Lower leg skin (tissue), 4 donors: ENCODE measurements around the gene CREBL2. TPM values are rescaled to one million over a fixed set of nuclear protein-coding genes. Genes with fewer than 3 reads are reported as not detected.

Experiments
- DNase-seq, 2 donors: peaks; one replicate each; pipeline ENCODE4 v3.0.0-alpha.2; 2019; ENCODE audit warnings: low spot score in 2 of 2
- H3K4me3 ChIP-seq: fragments of 200-600 bp; sonication (generic); 2 replicates; pipeline ENCODE4 v1.5.1; 2017; ENCODE audit warnings: mild to moderate bottlenecking, low read depth; ENCODE audit not compliant: poor library complexity, severe bottlenecking
- POLR2A ChIP-seq, 2 donors: fragments of 450-650 bp; IDR thresholded peaks; one replicate each; pipeline ENCODE4 v1.6.1; 2016 to 2017; ENCODE audit warnings: antibody characterized with exemption in 2 of 2, mild to moderate bottlenecking in 1 of 2, moderate library complexity in 1 of 2
- WGBS, 2 donors: methylation state at CpG; one replicate each; pipeline ENCODE4 v1.1.5; 2018; 5-methylcytosine and 5-hydroxymethylcytosine counted together
- intact Hi-C: fragments of 100-400 bp; cut with DNase I; formaldehyde crosslinking; loops from one replicate; pipeline ENCODE4 v1.15.0; 2023; ENCODE audit warnings: low total_unique reads
- total RNA-seq, 4 donors: library from RNA; depleted of rRNA; stranded (reverse); fragments of >200 nt; gene quantifications; one replicate each; pipeline ENCODE4 v1.1.0, GENCODE V29; 2016
- TF ChIP-seq, protein P1 (sequence below), 3 donors: fragments of 450-650 bp; IDR thresholded peaks; one replicate each; pipeline ENCODE4 v1.5.1; 2016; ENCODE audit warnings: antibody characterized with exemption in 3 of 3, mild to moderate bottlenecking in 3 of 3, moderate library complexity in 2 of 3

CREBL2 gene
- total RNA-seq, 4 donors from 2014 or later, result 36.1 to 47.0 (median 44.5) TPM

DNA sequence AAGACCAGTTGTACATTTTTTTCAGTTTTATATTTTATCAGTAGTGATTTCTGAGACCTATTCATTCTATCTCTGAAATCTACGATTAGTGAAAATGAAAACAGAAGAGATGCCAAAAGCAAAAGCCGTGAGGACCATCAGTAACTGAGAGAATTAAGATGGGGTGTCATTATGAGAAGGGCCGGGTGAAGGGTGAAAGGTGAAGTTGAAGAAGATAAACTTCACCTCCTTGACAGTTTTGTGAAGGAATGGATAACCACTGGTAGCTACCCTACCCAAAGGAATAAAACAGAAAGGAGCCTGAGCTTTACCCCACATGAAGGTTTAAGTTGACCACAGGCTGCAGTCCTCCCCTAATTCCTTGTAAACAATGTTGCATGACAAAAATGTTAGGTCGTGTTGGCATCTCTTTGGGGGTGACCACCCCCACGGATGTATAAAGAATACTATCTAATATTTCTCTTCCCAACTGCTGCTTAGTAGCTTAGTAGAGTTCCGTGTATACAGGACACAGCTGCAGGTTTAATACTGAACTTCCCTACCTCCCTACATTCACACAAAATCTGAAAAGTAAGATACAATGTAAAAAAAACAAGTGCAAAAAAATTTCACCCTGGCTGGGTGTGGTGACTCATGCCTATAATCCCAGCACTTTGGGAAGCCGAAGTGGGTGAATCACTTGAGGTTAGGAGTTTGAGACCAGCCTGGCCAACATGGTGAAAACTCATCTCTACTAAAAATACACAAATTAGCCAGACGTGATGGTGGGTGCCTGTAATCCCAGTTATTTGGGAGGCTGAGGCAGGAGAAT lies 60.4 kb downstream of the CREBL2 start:
- WGBS, 2 donors, result 75 to 76% methylated on average over 8 of the region's 8 CpGs
- no peak for DNase-seq
- no peak overlapping the region for H3K4me3 ChIP-seq
- TF ChIP-seq, protein P1, sequence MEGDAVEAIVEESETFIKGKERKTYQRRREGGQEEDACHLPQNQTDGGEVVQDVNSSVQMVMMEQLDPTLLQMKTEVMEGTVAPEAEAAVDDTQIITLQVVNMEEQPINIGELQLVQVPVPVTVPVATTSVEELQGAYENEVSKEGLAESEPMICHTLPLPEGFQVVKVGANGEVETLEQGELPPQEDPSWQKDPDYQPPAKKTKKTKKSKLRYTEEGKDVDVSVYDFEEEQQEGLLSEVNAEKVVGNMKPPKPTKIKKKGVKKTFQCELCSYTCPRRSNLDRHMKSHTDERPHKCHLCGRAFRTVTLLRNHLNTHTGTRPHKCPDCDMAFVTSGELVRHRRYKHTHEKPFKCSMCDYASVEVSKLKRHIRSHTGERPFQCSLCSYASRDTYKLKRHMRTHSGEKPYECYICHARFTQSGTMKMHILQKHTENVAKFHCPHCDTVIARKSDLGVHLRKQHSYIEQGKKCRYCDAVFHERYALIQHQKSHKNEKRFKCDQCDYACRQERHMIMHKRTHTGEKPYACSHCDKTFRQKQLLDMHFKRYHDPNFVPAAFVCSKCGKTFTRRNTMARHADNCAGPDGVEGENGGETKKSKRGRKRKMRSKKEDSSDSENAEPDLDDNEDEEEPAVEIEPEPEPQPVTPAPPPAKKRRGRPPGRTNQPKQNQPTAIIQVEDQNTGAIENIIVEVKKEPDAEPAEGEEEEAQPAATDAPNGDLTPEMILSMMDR (IDR thresholded peaks at IDR 0.05), result no peak
- no peak for TF ChIP-seq POLR2A (IDR thresholded peaks at IDR 0.05)
- intact Hi-C loops, result no loop called here

DNA sequence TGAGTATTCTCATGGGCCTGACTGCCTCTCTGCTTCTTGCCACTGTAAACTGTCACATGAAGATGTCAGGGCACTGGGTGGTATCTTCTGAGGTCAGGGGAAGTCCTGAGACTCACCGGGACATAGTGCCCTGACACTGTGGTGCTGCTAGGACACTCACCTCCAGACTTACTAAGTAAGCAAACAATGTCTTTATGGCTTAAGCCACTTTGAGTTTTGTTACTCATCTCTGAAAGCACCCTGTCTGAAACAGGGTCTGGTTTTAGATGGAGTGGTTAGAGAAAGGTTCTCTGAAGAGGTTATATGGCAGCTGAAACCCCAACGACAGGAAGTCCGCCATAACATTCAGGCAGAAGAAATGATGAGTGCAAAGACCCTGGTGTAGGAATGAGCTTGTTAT lies 61.6 kb downstream of the CREBL2 start:
- intact Hi-C loops, result no loop called here
- no peak overlapping the region for H3K4me3 ChIP-seq
- DNase-seq, result no peak
- TF ChIP-seq, protein P1 (IDR thresholded peaks at IDR 0.05), result no peak
- no peak for TF ChIP-seq POLR2A (IDR thresholded peaks at IDR 0.05)
- WGBS, 2 donors, result 89 to 90% methylated on average over 3 of the region's 3 CpGs

GRCh38 chr12:12676605-12677004 lies 64.9 kb downstream of the CREBL2 start:
- DNase-seq, result no peak
- WGBS, 2 donors, result 21 to 36% methylated on average over 3 of the region's 3 CpGs
- intact Hi-C loops, result no loop called here
- H3K4me3 ChIP-seq, result no peak overlapping the region
- TF ChIP-seq, protein P1 (IDR thresholded peaks at IDR 0.05), result no peak
- TF ChIP-seq POLR2A (IDR thresholded peaks at IDR 0.05), result no peak

DNA sequence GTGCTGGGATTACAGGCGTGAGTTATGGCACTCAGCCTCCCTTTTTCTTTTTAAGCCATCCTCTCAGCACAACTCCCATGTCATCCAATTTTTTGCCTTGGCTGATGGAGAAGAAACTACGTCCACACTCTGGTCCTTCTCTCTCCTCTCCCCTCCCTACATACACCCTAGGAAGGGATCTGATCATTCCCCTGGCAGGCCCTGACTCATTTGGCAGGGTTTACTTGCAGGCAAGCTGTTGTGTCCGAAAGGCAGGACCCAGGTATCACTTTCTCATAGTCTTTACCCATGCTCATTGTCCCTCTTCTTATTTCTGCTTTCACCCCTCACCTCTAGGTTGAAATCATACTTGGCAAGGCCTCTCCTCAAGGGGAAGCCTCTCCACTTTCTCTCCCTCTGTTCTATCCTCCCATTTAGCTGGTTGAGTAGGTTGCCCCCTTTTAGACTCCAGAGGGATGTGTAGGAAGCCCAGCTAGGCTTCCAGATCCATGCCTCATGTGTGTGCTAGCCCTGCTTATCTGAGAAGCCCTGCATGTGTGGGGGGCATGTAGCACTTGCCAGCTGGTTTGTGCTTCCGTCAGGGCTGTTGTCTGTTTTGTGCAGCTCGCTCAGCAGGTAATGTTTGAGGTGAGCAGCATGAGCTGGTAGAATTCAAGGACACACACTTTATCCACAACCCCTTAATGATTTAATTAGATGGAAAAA lies 69.5 kb downstream of the CREBL2 start:
- 88 to 93% methylated on average over 5 of the region's 5 CpGs for WGBS, 2 donors
- DNase-seq, result no peak
- no peak overlapping the region for H3K4me3 ChIP-seq
- intact Hi-C loops, result no loop called here
- TF ChIP-seq POLR2A (IDR thresholded peaks at IDR 0.05), result no peak
- TF ChIP-seq, protein P1 (IDR thresholded peaks at IDR 0.05), result no peak

DNA sequence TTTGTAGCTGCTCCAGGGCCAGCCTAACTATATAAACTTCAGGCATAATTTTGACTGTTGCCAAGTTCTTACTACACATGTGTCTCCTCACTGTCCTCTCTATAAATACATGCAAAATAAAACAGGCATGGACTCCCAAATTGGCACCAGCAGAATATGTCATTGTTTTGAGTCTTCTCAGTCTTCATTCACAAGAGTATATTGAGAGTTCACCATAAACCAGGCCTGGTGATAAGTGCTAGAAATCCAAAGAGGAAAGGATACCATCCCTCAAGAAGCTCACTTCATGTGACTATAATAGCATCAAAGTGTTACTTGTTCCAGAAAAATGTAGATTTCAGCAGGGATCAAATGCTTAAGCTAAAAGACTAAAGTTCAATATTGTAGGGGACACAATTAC lies 70.6 kb downstream of the CREBL2 start:
- intact Hi-C loops, result no loop called here
- no peak for DNase-seq
- TF ChIP-seq, protein P1 (IDR thresholded peaks at IDR 0.05), result no peak
- no peak for TF ChIP-seq POLR2A (IDR thresholded peaks at IDR 0.05)
- no peak overlapping the region for H3K4me3 ChIP-seq
